CD14-positive monocyte (primary cell): Measurements from ENCODE around the gene XYLT1. TPM values are rescaled to one million over a fixed set of nuclear protein-coding genes. Genes with fewer than 3 reads are reported as not detected.

ENCODE experiments used
- DNase-seq, 3 donors: peaks; one replicate each; pipeline ENCODE4 v3.0.0-alpha.2; 2011 to 2022
- H2AFZ ChIP-seq: 2 replicates; pipeline ENCODE4 v1.6.0; 2012; ENCODE audit warnings: mild to moderate bottlenecking, low read depth, low read length, inconsistent platforms; ENCODE audit not compliant: insufficient read depth, poor library complexity, severe bottlenecking
- H3K27ac ChIP-seq, 2 donors: 1 replicate in 1 of 2; 2 replicates in 1 of 2; pipeline ENCODE4 v1.5.1; 2012 to 2013; ENCODE audit warnings: low read length in 2 of 2, control low read depth in 1 of 2, inconsistent platforms in 1 of 2, low read depth in 1 of 2, mild to moderate bottlenecking in 1 of 2
- H3K27me3 ChIP-seq, 2 donors: one replicate each; pipeline versions ENCODE4 v1.6.0 to v1.6.1; 2011 to 2013; ENCODE audit warnings: low read length in 2 of 2; ENCODE audit not compliant: control insufficient read depth in 2 of 2, insufficient read depth in 2 of 2
- H3K36me3 ChIP-seq, 2 donors: replicated peaks in 1 of 2; 1 replicate in 1 of 2; 2 replicates in 1 of 2; pipeline versions ENCODE4 v1.5.1 to v1.6.1; 2012 to 2013; ENCODE audit warnings: low read length in 2 of 2, control low read depth in 1 of 2, inconsistent platforms in 1 of 2, mild to moderate bottlenecking in 1 of 2; ENCODE audit not compliant: insufficient read depth in 2 of 2, control insufficient read depth in 1 of 2
- H3K4me1 ChIP-seq, 2 donors: 1 replicate in 1 of 2; 2 replicates in 1 of 2; pipeline versions ENCODE4 v1.5.1 to v1.6.1; 2012 to 2013; ENCODE audit warnings: low read length in 2 of 2, control low read depth in 1 of 2, inconsistent platforms in 1 of 2, mild to moderate bottlenecking in 1 of 2, moderate library complexity in 1 of 2; ENCODE audit not compliant: insufficient read depth in 2 of 2, control insufficient read depth in 1 of 2
- H3K4me2 ChIP-seq: replicated peaks from 2 replicates; pipeline ENCODE3; 2012; ENCODE audit warnings: low read length, moderate library complexity, mild to moderate bottlenecking; ENCODE audit not compliant: poor library complexity, severe bottlenecking; ENCODE audit errors: extremely low read depth
- H3K4me3 ChIP-seq, 3 experiments: fragments of 200-600 bp in 1 of 3; sonication (generic) in 1 of 3; replicated peaks in 1 of 3; 1 replicate in 2 of 3; 2 replicates in 1 of 3; pipeline ENCODE4 v1.5.1; 2011 to 2013; ENCODE audit warnings: low read length in 3 of 3, mild to moderate bottlenecking in 3 of 3, control low read depth in 2 of 3, low read depth in 2 of 3, inconsistent platforms in 1 of 3, moderate library complexity in 1 of 3
- H3K79me2 ChIP-seq: 2 replicates; pipeline ENCODE4 v1.6.0; 2012; ENCODE audit warnings: mild to moderate bottlenecking, control low read depth, inconsistent platforms, low read length, moderate library complexity; ENCODE audit not compliant: insufficient read depth
- H3K9ac ChIP-seq: 2 replicates; pipeline ENCODE4 v1.6.0; 2017; ENCODE audit warnings: low read length, mild to moderate bottlenecking; ENCODE audit not compliant: insufficient read depth, poor library complexity, severe bottlenecking
- H3K9me3 ChIP-seq, 2 donors: replicated peaks in 1 of 2; 1 replicate in 1 of 2; 2 replicates in 1 of 2; pipeline versions ENCODE4 v1.5.1 to v1.6.1; 2012 to 2013; ENCODE audit warnings: low read length in 2 of 2, control low read depth in 1 of 2; ENCODE audit not compliant: control insufficient read depth in 1 of 2, insufficient read depth in 1 of 2
- H4K20me1 ChIP-seq: 2 replicates; pipeline ENCODE4 v1.6.0; 2012; ENCODE audit warnings: mild to moderate bottlenecking, low read length, control low read depth, moderate library complexity; ENCODE audit not compliant: insufficient read depth
- H3K27ac Mint-ChIP-seq, 7 donors: one replicate each; pipeline ENCODE4 v1.8.0; 2020; ENCODE audit warnings: mild to moderate bottlenecking in 7 of 7, mixed read lengths in 7 of 7, moderate library complexity in 6 of 7, inconsistent platforms in 2 of 7
- H3K27me3 Mint-ChIP-seq, 3 donors: one replicate each; pipeline ENCODE4 v1.8.0; 2021 to 2022; ENCODE audit warnings: low read depth in 3 of 3, mild to moderate bottlenecking in 3 of 3, mixed read lengths in 3 of 3, moderate library complexity in 3 of 3, inconsistent platforms in 1 of 3
- H3K36me3 Mint-ChIP-seq, 2 donors: one replicate each; pipeline ENCODE4 v1.8.0; 2020; ENCODE audit warnings: mixed read lengths in 2 of 2, inconsistent platforms in 1 of 2, mild to moderate bottlenecking in 1 of 2
- H3K4me1 Mint-ChIP-seq: one replicate; pipeline ENCODE4 v1.8.0; 2020; ENCODE audit warnings: mild to moderate bottlenecking, mixed read lengths
- H3K4me3 Mint-ChIP-seq, 2 donors: one replicate each; pipeline ENCODE4 v1.8.0; 2020; ENCODE audit warnings: mild to moderate bottlenecking in 2 of 2, mixed read lengths in 2 of 2, moderate library complexity in 1 of 2
- H3K9me3 Mint-ChIP-seq, 7 donors: one replicate each; pipeline ENCODE4 v1.8.0; 2020 to 2022; ENCODE audit warnings: mixed read lengths in 7 of 7, mild to moderate bottlenecking in 6 of 7, moderate library complexity in 6 of 7, inconsistent platforms in 2 of 7
- whole genome bisulfite sequencing: methylation state at CpG from one replicate; pipeline ENCODE4 v1.1.5; 2013; ENCODE audit warnings: missing lambda C conversion rate; ENCODE audit not compliant: insufficient coverage; 5-methylcytosine and 5-hydroxymethylcytosine counted together
- intact Hi-C, 2 donors: fragments of 100-400 bp; cut with micrococcal nuclease; formaldehyde crosslinking; loops; one replicate each; pipeline versions ENCODE4 v1.15.0 to v1.15.1; 2023
- polyA plus RNA-seq, 3 donors: library from polyadenylated mRNA; depleted of rRNA in 1 of 3; unstranded in 2 of 3; stranded (reverse) in 1 of 3; fragments of 300-500 nt in 2 of 3; fragments of >200 nt in 1 of 3; fragmentation: Illumina TruSeq in 2 of 3; gene quantifications; 1 replicate in 2 of 3; 2 replicates in 1 of 3; pipeline ENCODE4 v1.2.3, GENCODE V29; 2012 to 2021
- TF ChIP-seq, protein P1 (sequence below): fragments of 200-600 bp; IDR thresholded peaks from one replicate; pipeline ENCODE4 v1.8.0; 2022; ENCODE audit warnings: antibody characterized with exemption, mild to moderate bottlenecking

Gene XYLT1
- polyA plus RNA-seq, 3 donors: 0.51 to 9.4 (median 1.6) TPM

DNA sequence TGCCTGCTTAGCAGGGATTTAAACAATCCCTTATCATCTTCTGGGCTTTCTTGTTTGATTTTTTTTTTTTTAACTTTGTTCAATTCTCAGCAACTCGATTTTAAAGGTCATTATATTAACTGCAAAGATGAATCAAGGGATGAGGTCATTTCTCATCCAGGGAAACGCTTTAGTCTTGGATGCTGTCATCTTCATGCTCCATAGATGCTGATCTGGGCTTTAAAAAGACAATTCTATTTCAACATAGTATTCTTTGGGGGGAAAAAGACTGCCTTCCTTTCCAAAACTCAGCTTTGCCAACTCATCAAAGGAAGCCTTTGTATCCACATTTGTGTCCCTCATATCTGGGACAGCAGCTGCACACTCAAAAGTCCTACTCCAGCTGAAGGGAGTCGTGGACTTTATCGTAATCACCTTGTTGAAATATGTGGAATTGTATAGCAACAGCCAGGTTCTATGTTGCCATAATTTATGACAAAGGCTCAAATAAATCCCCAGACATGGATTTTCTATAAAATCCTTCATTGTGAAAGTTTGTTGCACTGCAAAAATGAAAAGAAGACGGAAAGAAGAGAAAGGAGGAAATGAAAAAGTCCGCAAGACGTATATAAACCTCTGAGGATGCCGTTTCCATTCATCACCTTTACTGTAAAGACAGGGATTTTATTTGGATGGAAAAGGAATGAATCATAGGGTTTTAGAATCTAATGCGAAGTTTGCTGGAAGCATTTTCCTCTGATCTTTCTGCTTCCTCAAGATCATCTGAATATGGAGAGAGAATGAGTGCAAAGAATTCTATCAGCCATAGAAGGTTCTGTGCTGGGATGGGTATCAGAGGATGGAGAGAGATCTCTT is 48.6 kb upstream of the XYLT1 start:
- Mint-ChIP-seq H3K36me3 (no peaks in the 10 kb centered on the region), H3K27me3 (peaks cover 6 to 14% (median 8%) of the 10 kb centered on the region in 3 donors), H3K4me3 (no peak overlapping the region), H3K4me1 (no peaks in the 10 kb centered on the region), H3K9me3 (no peaks in the 10 kb centered on the region), H3K27ac (no peak overlapping the region)
- Histone ChIP-seq H3K4me3 (no peak overlapping the region), H3K9ac (no peak overlapping the region), H4K20me1 (no peaks in the 10 kb centered on the region), H3K4me1 (no peaks in the 10 kb centered on the region), H3K27ac (no peak overlapping the region), H3K36me3 (no peaks in the 10 kb centered on the region), H2AFZ (no peak overlapping the region), H3K9me3 (no peaks in the 10 kb centered on the region), H3K27me3 (peaks cover 2 to 6% of the 10 kb centered on the region in 2 donors), H3K79me2 (no peaks in the 10 kb centered on the region), H3K4me2 (no peak overlapping the region)
- 90% methylated on average over 2 of the region's 9 CpGs for WGBS
- TF ChIP-seq, protein P1, sequence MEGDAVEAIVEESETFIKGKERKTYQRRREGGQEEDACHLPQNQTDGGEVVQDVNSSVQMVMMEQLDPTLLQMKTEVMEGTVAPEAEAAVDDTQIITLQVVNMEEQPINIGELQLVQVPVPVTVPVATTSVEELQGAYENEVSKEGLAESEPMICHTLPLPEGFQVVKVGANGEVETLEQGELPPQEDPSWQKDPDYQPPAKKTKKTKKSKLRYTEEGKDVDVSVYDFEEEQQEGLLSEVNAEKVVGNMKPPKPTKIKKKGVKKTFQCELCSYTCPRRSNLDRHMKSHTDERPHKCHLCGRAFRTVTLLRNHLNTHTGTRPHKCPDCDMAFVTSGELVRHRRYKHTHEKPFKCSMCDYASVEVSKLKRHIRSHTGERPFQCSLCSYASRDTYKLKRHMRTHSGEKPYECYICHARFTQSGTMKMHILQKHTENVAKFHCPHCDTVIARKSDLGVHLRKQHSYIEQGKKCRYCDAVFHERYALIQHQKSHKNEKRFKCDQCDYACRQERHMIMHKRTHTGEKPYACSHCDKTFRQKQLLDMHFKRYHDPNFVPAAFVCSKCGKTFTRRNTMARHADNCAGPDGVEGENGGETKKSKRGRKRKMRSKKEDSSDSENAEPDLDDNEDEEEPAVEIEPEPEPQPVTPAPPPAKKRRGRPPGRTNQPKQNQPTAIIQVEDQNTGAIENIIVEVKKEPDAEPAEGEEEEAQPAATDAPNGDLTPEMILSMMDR: no peak
- no peak for DNase-seq
- intact Hi-C loops: no loop called here

DNA sequence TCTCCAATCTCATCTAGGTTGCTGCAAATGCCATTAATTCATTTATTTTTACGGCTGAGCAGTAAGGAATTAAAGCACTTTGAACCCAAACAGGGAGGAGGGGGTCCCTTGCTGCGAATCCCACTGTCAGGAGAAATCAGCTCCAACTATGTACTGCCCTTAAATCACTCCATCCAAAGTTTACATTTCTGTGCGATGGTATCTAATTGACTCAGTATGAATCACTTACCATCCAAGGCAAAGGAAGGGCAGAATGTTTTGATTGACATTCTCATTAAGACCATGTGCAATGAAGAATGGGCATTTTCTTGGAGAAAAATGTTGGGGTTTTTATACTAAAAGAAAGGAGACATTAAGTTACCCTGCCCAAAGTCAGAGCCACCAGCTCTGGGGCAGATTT is 47.7 kb upstream of the XYLT1 start:
- Histone ChIP-seq H3K27me3 (peaks cover 2 to 6% of the 10 kb centered on the region in 2 donors), H3K79me2 (no peaks in the 10 kb centered on the region), H3K27ac (no peak overlapping the region), H3K36me3 (no peaks in the 10 kb centered on the region), H4K20me1 (no peaks in the 10 kb centered on the region), H3K4me1 (no peaks in the 10 kb centered on the region), H3K4me2 (no peak overlapping the region), H3K4me3 (no peak overlapping the region), H2AFZ (no peak overlapping the region), H3K9me3 (no peaks in the 10 kb centered on the region), H3K9ac (no peak overlapping the region)
- DNase-seq: no peak
- Mint-ChIP-seq H3K4me3 (no peak overlapping the region), H3K27me3 (peaks cover 6 to 12% (median 8%) of the 10 kb centered on the region in 3 donors), H3K4me1 (no peaks in the 10 kb centered on the region), H3K9me3 (no peaks in the 10 kb centered on the region), H3K27ac (no peak overlapping the region), H3K36me3 (no peaks in the 10 kb centered on the region)
- intact Hi-C loops: no loop called here
- no CpG with 5 or more reads among the region's 3 CpGs for WGBS
- TF ChIP-seq, protein P1: no peak
